ENCODE measurements around the gene CLDND2.

The CLDND2 gene

DNA sequence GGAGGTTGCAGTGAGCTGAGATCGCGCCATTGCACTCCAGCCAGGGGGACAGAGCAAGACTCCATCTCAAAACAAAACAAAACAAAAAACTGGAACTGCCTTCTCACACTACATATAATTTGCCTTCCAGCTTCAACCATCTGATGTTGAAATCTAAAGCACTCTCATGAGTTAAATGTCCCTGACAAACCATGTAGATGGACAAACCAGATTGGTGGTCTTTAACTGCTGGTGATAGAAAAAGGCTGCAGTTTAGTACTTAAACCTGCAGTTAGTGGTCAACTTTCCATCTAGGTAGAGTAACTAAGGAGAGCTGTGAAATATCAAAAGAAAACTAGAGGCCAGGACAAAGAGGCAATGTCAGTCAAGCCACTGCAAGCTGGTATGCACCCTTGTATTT lies 27.4 kb upstream of the CLDND2 start:
- TF ChIP-seq ZNF384 (IDR thresholded peaks at IDR 0.05) = no peak
- TF ChIP-seq FOXK2 (IDR thresholded peaks at IDR 0.05) = no peak
- no peak for TF ChIP-seq ELF4 (IDR thresholded peaks at IDR 0.05)
- TF ChIP-seq NFRKB (IDR thresholded peaks at IDR 0.05) = no peak
- TF ChIP-seq SP1 (IDR thresholded peaks at IDR 0.05) = no peak
- TF ChIP-seq, protein P1, sequence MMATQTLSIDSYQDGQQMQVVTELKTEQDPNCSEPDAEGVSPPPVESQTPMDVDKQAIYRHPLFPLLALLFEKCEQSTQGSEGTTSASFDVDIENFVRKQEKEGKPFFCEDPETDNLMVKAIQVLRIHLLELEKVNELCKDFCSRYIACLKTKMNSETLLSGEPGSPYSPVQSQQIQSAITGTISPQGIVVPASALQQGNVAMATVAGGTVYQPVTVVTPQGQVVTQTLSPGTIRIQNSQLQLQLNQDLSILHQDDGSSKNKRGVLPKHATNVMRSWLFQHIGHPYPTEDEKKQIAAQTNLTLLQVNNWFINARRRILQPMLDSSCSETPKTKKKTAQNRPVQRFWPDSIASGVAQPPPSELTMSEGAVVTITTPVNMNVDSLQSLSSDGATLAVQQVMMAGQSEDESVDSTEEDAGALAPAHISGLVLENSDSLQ (IDR thresholded peaks at IDR 0.05) = no peak
- TF ChIP-seq CTBP1 (IDR thresholded peaks at IDR 0.05; ENCODE audit: borderline replicate concordance) = no peak
- no peak for TF ChIP-seq SUZ12 (IDR thresholded peaks at IDR 0.05)
- TF ChIP-seq LEF1 (IDR thresholded peaks at IDR 0.05; ENCODE audit: borderline replicate concordance) = no peak
- no peak for TF ChIP-seq FOXA1 (IDR thresholded peaks at IDR 0.05)
- TF ChIP-seq ARNT (IDR thresholded peaks at IDR 0.05) = no peak
- TF ChIP-seq L3MBTL2 (conservative IDR thresholded peaks at IDR 0.05) = no peak
- ChIA-PET POLR2A (interaction anchor here (1.2 to 3.0 kb wide), 3 partner anchors 12 to 28 kb away, joined by 4 to 10 read pairs (median 4); partner anchors contain the start of gene NKG7), CTCF (interaction anchor here (0.7 kb wide), 1 partner anchor 39 kb away, joined by 3 read pairs; no protein-coding TSS in a partner anchor)
- no peak for DNase-seq (ENCODE audit: extremely low spot score)

DNA sequence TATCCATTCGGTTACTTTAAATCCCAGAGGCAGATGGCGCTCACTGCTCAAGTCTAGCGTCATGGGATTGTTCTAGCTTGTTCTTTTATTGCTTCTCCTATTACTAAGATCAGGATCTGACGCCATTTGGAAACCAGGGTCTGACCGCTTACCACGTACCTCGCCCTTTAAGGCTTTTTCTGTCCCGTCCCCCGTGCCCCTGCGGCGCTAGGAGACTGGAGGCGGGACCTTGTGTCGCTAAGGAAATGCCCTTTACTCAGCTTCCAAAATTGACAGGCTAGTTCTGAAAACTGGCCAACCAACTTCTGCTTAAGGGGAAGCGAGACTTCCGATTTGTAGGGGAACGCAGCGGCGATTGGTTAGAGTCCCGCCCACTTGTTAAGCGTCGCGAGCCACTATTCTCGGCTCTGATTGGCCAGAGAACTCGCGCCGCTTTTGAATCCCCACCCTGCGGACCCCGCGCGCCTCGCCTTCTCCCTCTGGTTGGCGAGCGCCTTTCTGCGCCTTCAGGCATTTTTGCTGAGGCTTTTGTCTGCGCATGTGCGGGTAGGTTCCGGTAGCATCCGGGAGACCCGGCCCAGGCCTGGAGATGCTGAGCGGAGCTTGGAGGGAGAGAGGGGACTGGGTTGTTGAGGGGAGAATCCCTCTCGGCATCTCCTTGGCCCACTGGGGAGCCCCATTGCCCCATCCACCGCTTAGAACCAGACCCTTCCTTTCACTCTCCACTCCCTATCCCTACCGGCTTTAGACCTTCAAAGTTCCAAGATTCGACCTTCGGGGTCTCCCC lies 25.4 kb upstream of the CLDND2 start:
- POLR2A ChIA-PET = interaction anchor here (0.6 to 3.0 kb wide), 17 partner anchors 9 to 177 kb away, joined by 3 to 19 read pairs (median 3); partner anchors contain the start of genes ETFB, NKG7, VSIG10L and ZNF175
- peak; percentile 93 for DNase-seq (ENCODE audit: extremely low spot score)
- TF ChIP-seq NFRKB (IDR thresholded peaks at IDR 0.05) (no peak), ARNT (IDR thresholded peaks at IDR 0.05) (no peak), HDGF (IDR thresholded peaks at IDR 0.05; ENCODE audit: borderline replicate concordance) (no peak), BHLHE40 (IDR thresholded peaks at IDR 0.05; ENCODE audit: borderline replicate concordance) (no peak), SUZ12 (IDR thresholded peaks at IDR 0.05) (no peak), ELF4 (IDR thresholded peaks at IDR 0.05) (peak; percentile 37; the same call in 1 of the 2 replicates), ZNF384 (IDR thresholded peaks at IDR 0.05) (no peak), L3MBTL2 (conservative IDR thresholded peaks at IDR 0.05) (peak; percentile 85)
- TF ChIP-seq, protein P1 (IDR thresholded peaks at IDR 0.05) = peak; percentile 98
- CTCF ChIA-PET = interaction anchor here (1.1 kb wide), 2 partner anchors 28 to 263 kb away, joined by 3 to 5 read pairs; no protein-coding TSS in a partner anchor

DNA sequence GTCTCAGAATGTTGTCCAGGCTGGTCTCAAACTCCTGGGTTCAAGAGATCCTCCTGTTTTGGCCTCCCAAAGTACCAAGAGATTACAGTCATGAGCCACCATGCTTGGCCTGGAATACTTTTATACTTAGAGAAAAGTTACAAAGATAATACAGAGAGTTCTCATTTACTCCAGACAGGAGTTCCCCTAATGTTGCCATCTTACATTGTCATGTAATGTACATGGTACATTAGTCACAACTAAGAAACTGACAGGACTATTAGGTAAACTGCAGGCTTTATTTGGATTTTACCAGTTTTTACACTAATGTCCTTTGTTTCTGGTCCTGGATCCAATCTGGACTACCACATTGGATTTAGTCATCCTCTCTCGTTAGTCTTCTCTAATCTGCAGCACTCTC lies 23.9 kb upstream of the CLDND2 start:
- no peak for DNase-seq (ENCODE audit: extremely low spot score)
- ChIA-PET POLR2A (no interaction called here), CTCF (interaction anchor here (0.7 kb wide), 1 partner anchor 17 kb away, joined by 3 read pairs; no protein-coding TSS in a partner anchor)
- TF ChIP-seq BHLHE40 (IDR thresholded peaks at IDR 0.05; ENCODE audit: borderline replicate concordance) (no peak), HDGF (IDR thresholded peaks at IDR 0.05; ENCODE audit: borderline replicate concordance) (no peak), ELF4 (IDR thresholded peaks at IDR 0.05) (no peak), SUZ12 (IDR thresholded peaks at IDR 0.05) (no peak), ARNT (IDR thresholded peaks at IDR 0.05) (no peak), ZNF384 (IDR thresholded peaks at IDR 0.05) (no peak), FOXA1 (IDR thresholded peaks at IDR 0.05) (no peak), NFRKB (IDR thresholded peaks at IDR 0.05) (no peak), LEF1 (IDR thresholded peaks at IDR 0.05; ENCODE audit: borderline replicate concordance) (no peak), FOXK2 (IDR thresholded peaks at IDR 0.05) (no peak), L3MBTL2 (conservative IDR thresholded peaks at IDR 0.05) (no peak)
- TF ChIP-seq, protein P1 (IDR thresholded peaks at IDR 0.05) = no peak

DNA sequence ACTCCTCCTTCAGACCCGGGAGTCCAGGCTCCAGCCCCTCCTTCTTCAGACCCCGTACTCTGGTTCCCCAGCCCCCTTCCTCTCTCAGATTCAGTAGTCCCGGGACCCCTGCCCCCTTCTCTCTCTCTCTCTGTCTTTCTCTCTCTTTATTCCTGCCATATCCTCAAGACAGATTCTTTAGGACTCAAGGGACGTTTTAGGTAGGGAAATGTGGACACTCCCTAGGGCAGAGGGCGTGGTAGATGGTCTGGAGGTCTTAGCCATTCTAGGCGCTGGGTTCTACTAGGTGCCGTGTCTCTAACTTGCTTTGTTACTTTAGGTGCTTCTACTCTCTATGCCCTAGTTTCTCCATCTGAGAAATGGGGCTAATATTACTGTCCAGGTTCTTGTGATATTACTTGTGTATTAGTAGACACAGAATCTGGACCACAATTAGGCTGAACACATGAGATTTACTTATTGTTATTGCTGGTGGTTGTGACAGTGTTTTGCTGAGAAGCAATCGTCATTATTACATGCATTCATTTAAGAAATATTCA lies 22.3 kb upstream of the CLDND2 start:
- no peak for TF ChIP-seq FOXM1 (IDR thresholded peaks at IDR 0.05; ENCODE audit: borderline replicate concordance)
- no peak for TF ChIP-seq BHLHE40 (IDR thresholded peaks at IDR 0.05; ENCODE audit: borderline replicate concordance)
- TF ChIP-seq ELF4 (IDR thresholded peaks at IDR 0.05) = no peak
- no peak for TF ChIP-seq ZNF384 (IDR thresholded peaks at IDR 0.05)
- TF ChIP-seq TARDBP (IDR thresholded peaks at IDR 0.05) = no peak
- no peak for TF ChIP-seq SP1 (IDR thresholded peaks at IDR 0.05)
- TF ChIP-seq FOXK2 (IDR thresholded peaks at IDR 0.05) = no peak
- no peak for TF ChIP-seq CTBP1 (IDR thresholded peaks at IDR 0.05; ENCODE audit: borderline replicate concordance)
- no peak for TF ChIP-seq FOXA1 (IDR thresholded peaks at IDR 0.05)
- TF ChIP-seq LEF1 (IDR thresholded peaks at IDR 0.05; ENCODE audit: borderline replicate concordance) = no peak
- TF ChIP-seq, protein P1 (IDR thresholded peaks at IDR 0.05) = no peak
- TF ChIP-seq SUZ12 (IDR thresholded peaks at IDR 0.05) = no peak
- no peak for TF ChIP-seq L3MBTL2 (conservative IDR thresholded peaks at IDR 0.05)
- no peak for TF ChIP-seq HDGF (IDR thresholded peaks at IDR 0.05; ENCODE audit: borderline replicate concordance)
- TF ChIP-seq ARNT (IDR thresholded peaks at IDR 0.05) = no peak
- TF ChIP-seq NFRKB (IDR thresholded peaks at IDR 0.05) = no peak
- POLR2A ChIA-PET = interaction anchor here (0.9 kb wide), 1 partner anchor 23 kb away, joined by 4 read pairs; no protein-coding TSS in a partner anchor
- CTCF ChIA-PET = no interaction called here

DNA sequence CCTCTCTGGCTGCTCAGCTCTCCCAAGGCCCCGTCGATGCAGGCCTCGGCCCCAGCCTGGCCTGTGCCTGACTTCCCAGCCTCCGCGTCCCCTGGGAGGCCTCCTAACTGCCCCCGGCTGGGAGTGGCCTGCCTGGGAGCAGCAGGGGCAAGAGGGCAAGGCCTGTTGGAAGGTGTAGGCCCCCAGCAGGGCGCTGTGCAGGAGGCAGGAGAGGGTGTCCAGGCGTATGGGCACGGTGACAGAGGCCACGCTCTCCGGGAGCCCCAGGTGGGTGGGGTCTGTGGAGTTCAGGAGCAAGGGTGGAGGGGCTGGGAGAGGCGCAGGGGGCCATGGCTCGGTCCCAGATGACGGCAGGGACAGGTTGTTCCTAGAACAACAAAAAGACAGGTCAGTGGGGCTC lies 20.3 kb upstream of the CLDND2 start:
- DNase-seq (ENCODE audit: extremely low spot score) = no peak
- ChIA-PET CTCF (interaction anchor here (0.6 kb wide), 1 partner anchor 117 kb away, joined by 3 read pairs; no protein-coding TSS in a partner anchor), POLR2A (no interaction called here)
- TF ChIP-seq FOXA1 (IDR thresholded peaks at IDR 0.05) (no peak), ARNT (IDR thresholded peaks at IDR 0.05) (no peak), SUZ12 (IDR thresholded peaks at IDR 0.05) (no peak), LEF1 (IDR thresholded peaks at IDR 0.05; ENCODE audit: borderline replicate concordance) (no peak)
- TF ChIP-seq, protein P1 (IDR thresholded peaks at IDR 0.05) = no peak

More for the DNA sequence above, 22.3 kb upstream of the CLDND2 start:
- DNase-seq (ENCODE audit: extremely low spot score) = no peak
